ENCODE data around the gene CCDC152. TPM values are rescaled to one million over a fixed set of nuclear protein-coding genes. Genes with fewer than 3 reads are reported as not detected.
"Not testable (repeated sequence)": the region's sequence is repeated elsewhere in the genome, so short reads cannot be mapped to it uniquely, and the experiment has no call there.

The CCDC152 gene
- total RNA-seq, 1 donor from 2014 or later = 1.1 TPM

DNA sequence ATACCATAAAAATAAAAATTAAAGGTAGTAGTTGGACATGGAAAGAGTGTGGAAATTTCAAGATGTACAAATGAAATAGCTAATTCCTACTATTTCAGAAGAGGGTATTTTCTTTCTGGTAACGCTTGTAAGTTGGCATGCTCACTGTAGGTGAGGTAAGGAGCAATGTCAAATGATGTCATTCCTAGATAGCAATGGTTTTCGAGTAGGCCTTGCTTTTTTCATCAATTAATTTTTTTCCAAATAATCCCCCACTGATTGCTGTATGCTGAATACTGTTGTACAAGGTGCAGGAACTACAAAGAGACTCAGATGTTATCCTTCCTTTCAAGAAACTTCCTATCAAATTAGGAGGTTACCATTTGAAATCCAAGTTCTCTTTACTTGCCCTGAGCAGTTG is 56.0 kb downstream of the CCDC152 start:
- DNase-seq (ENCODE audit: low read depth) = no peak

DNA sequence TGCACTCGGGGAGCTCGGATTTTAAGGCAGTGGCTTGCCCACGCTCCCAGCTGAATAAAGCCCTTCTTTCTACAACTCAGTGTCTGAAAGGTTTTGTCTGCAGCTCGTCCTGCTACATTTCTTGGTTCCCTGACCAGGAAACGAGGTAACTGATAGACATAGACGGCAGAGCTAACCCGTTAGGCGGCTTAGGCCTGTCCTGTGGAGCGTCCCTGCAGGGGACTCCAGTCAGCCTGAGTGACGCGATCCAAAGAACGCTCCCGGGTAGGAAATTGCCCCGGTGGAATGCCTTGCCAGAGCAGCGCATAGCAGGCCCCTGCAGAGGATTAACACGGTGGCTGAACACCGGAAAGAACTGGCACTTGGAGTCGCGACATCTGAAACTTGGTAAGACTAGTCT is 56.9 kb downstream of the CCDC152 start:
- DNase-seq (ENCODE audit: low read depth) = peak; percentile 15

DNA sequence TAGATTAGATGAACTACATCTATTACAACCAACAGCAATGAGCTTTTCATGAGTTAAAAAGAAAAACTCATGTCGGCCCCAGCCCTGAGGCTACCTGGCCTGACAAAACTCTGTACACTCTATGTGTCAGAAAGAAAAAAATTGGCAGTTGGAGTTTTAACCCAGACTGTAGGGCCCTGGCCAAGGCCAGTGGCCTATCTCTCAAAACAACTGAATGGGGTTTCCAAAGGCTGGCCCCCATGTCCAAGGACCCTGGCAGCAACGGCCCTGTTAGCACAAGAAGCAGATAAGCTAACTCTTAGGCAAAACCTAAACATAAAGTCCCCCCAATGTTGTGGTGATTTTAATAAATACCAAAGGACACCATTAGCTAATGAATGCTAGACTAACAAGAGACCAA is 59.9 kb downstream of the CCDC152 start:
- not testable (repeated sequence) for DNase-seq (ENCODE audit: low read depth)

DNA sequence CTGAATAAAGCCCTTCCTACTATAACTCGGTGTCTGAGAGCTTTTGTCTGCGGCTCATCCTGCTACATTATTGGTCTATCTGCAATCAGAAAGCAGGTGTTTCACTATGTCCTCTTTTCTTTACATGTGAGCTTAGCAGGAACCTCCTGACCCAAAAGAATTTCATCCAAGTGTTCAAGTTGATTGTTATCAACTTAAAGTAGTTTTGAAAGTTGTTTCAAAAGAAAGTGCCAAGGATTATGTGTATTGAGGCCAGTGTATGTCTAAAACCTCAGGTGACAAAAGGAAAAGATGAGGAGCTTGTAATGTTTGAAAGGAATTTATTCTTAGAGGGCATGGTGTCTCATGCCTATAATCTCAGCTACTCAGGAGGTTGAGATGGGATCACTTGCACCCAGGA is 63.1 kb downstream of the CCDC152 start:
- DNase-seq (ENCODE audit: low read depth) = no peak

DNA sequence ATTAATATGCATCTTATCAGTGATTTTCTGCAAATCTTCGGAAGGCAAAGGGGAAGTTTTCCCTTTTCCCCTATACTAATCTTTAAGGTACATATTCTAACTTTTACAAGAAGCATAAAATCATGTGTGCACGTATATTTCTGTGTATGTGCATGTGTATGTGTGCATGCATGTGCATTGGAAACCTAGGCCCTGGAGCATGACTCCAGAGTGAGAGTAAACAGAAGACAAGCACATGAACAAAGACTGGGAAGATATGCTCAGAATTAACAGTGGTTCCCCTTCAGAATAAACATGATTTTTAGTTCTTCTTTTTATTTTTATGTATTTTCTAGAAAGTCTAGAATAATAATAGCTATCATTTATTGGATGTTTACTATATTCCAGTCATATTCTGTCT is 65.9 kb downstream of the CCDC152 start:
- no peak for DNase-seq (ENCODE audit: low read depth)

DNA sequence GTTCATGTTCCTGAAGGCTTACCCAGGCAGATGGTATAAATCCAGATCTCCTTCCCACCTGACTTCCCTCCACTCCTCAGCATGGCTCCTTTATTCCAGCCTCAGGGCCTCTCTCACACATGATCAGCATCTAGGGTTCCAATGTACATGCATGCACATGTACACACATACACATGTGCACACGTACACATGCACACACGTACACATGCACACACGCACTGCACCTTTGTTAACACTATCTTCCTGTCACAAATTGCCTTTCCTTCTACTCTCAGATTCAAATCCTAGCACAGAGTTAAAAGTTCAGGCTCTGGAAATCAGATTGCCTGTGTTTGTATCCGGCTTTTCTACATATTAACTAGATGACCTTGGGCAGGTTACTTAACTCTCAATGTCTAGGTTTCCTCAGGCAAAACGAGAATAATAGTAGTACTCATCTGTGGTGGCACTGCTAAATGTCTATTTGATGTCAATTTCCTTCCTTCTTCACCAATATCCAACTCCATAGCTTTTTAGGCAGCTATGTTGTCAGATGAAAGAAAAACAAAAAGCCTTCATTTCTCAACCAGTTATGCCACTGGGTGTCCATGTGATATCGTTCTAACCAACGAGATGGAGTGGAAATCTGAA is 67.8 kb downstream of the CCDC152 start:
- peak; percentile 53 for DNase-seq (ENCODE audit: low read depth)

DNA sequence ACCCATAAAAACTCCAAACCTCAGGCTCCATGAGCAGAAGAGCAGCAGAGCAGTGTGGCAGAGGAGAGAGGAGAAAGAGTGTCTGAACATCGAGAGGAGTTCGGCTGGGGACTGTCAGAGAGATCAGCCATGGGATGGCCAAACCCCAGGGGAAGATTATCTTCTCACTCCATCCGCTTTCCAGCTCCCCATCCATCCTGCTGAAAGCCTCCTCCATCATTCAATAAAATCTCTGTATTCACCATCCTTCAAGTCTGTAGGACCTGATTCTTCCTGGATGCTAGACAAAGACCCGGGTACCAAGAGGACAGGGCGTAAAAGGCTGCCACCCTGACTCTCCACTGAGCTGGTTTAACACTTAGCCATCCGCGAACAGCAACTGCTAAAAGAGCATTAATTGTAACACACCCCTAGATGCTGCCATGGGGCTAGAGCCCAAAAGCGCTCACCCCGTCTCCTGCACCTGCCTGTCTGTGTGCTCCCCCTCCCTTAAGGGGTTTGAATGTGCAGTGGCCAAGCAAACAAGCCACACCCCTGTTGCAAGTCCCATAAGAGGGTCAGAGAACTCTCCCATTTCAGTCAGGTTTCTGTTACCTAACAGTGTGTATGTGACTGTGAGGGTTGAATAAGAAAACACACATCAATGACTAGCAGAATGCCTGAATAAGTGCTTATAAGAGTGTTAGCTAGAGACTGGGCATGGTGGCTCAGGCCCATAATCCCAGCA is 69.0 kb downstream of the CCDC152 start:
- no peak for DNase-seq (ENCODE audit: low read depth)

DNA sequence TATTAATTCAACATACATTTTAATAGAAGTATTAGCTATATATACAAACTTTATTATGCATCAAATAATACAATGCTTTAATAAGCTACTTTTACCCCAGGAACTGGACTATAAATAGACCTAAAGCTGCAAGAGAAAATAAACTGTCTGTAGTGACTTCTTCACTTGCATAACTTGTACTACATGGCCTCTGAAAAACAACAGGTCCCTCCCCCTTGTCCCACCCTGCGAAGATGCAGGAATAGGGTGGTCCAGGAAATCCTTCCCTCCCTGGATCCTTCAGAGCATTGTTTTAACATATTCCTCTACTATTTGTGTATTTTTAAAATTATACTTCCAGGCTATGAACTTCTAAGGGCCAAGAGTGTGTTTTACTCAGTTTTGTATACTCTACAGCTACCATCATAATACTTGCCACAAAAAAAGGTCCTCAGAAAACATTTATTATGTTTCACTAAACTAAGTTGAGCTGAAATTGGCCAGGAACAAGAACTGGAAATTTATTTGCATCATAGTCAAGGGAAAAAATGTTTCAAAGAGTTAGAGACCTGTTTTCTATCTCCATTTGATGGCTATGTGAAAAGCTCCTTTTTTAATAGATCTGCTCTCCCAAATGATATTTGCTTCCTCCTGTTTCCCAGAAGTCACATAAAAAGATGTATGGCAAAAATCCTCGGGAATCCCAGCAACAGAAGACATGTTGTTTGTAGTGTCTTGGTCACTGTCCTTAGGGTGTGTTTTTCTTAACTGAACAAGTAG is 70.3 kb downstream of the CCDC152 start:
- DNase-seq (ENCODE audit: low read depth) = no peak

DNA sequence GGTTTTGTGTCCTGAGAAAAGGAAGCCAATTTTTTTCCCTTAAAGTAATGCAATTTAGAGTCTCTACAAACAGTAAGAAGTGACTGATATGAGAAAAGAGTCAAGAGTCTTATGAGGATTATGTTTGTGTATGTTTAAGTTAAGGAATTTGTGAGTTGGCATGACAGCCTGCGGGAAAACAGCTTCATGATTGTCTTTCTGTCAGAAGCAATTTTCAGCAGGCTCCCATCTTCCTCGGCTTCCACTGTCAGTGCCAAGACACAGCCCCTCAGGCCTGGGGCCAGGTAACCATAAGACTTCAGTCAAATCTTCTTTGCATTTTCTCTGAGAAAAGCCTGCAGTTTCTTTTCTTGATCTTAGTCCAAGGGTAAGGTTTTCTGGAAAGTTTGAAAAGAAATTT is 72.1 kb downstream of the CCDC152 start:
- DNase-seq (ENCODE audit: low read depth) = no peak

DNA sequence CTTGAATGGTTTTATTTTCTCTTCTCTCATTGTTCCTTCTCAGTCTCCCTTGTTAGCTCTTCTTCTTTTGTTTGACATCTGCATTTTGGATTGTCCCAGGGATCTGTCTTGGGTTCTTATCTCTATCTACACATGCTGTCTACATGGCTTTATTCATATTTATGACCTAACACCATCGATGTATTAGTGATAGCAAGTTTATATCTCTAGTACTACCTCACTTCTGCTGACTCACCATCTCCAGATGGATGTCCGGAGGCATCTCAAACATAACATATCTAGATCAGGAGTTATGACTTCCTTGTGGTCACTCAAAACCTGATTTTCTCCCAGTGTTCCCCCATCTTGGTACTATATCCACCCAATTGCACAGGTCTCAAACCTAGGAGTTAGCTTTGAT is 74.3 kb downstream of the CCDC152 start:
- no peak for DNase-seq (ENCODE audit: low read depth)

DNA sequence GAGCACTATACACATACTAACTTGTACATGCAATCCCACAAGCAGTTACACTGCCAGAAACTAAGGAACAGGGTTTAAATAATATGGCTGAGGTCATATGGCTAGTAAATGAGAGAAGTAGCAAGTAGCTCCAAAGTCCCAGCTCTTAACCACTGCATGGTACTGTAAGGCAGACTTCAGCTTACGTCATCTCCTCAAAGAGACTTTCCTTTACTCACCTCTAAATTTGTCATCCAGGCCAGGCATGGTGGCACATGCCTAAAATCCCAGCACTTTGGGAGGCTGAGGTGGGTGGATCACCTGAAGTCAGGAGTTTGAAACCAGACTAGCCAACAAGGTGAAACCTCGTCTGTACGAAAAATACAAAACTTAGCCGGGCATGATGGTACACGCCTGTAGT is 75.4 kb downstream of the CCDC152 start:
- DNase-seq (ENCODE audit: low read depth) = no peak

DNA sequence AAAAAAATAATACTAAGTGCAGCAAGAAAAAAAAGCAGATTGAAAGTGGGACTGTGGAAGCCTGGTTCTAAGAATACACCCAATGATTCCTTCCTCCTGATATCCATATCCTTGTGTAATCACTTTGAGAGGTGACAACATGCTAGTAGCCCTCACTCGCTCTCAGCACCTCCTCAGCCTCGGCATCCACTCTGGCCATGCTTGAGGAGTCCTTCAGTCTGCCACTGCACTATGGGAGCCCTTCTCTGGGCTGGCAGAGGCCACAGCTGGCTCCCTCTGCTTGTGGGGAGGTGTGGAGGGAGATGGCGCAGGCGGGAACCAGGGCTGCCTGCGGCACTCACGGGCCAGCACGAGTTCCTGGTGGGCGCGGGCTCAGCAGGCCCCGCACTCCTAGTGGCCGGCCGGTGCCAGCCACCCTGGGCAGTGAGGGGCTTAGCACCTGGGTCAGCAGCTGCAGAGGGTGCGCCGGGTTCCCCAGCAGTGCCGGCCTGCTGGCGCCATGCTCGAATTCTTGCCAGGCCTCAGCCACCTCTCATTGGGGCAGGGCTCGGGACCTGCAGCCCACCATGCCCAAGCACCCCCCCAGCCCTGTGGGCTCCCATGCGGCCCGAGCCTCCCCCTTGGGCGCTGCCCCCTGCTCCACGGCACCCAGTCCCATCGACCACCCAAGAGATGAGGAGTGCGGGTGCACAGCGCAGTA is 79.6 kb downstream of the CCDC152 start:
- no peak for DNase-seq (ENCODE audit: low read depth)

DNA sequence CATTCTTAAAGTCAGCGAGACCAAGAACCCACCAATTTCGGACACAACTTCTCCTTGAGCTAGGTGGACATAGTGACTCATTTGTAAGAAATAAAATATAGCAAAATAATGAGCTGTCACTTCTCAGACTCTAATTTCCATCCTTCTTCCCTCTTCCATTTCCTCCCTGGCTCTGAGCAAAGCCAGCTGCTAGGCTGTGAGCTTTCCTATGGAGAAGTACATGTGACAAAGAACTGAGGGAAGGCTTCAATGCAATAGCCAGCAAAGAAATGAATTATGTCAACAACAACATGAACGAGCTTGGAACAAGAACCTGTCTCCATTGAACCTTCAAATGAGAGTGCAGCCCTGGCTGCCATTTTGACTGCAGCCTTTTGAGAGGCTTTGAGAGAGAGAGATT is 81.0 kb downstream of the CCDC152 start:
- DNase-seq (ENCODE audit: low read depth) = no peak

DNA sequence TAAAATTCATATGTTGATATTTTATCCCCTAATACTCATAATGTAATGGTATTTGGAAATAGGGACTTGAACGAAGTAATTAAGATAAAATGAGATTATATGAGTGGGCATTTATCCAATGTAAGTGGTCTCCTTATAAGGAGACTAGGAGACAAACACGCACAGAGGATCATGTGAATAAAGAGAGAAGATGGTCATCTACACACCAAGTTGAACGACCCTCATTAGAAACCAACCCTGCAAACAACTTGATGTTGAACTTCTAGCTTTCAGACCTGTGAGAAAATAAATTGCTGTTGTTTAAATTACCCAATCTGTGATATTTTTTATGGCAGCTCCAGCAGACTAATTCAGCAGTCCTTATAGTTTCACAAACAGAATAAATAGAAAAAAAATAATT is 82.6 kb downstream of the CCDC152 start:
- DNase-seq (ENCODE audit: low read depth) = no peak

DNA sequence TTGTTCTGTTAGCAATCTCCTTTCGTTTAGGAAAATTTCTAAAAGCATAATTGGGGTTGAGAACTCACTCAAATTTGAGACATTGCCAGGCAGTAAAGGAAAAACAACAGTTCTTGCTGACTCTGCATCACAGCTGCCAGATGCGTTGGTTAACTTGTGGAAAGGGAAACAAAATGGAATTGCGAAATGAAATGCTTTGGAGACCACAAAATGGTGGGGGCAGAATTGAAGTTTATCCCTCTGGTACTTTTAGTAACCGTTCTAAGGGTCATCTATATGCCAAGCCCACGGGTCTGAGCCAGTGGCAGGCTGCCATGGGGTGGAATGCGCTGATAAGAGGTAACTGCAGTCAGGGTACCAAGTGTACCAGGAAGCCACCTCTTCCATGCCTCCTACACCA is 83.7 kb downstream of the CCDC152 start:
- peak; percentile 93 for DNase-seq (ENCODE audit: low read depth)

DNA sequence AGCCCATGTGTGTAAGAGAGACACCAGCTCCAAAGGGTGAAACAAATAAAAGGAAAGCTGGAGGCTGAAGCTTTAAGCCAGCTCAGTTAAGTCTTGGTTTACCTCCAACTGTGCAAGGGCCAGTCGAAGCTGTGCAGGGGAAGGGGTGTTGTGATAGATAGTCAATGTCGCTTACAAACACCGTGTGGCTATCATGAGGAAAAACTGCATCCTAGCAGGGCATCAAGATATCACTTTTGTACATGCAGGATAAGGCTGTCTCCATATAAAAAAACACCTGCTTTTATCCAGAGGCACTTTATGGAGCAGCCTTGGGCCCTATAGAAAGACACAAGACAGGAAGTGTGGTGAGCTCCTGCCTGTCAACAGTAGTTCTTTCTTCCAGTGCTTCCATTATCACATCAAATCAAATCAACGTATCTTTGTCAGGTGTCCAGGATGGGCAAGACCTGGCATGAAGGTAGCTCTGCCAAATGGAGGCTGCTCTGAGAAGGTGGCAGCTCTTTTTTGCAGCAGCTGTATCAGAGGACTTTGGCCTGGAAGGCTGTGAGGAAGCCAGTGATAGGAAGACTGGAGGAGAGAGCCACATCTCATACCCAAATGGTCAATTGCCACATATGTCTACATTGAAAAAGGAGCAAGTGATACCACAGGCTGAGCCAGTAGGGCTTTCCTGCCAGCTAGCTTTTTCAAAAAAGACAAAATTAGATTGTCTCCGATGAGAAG is 84.4 kb downstream of the CCDC152 start:
- no peak for DNase-seq (ENCODE audit: low read depth)

DNA sequence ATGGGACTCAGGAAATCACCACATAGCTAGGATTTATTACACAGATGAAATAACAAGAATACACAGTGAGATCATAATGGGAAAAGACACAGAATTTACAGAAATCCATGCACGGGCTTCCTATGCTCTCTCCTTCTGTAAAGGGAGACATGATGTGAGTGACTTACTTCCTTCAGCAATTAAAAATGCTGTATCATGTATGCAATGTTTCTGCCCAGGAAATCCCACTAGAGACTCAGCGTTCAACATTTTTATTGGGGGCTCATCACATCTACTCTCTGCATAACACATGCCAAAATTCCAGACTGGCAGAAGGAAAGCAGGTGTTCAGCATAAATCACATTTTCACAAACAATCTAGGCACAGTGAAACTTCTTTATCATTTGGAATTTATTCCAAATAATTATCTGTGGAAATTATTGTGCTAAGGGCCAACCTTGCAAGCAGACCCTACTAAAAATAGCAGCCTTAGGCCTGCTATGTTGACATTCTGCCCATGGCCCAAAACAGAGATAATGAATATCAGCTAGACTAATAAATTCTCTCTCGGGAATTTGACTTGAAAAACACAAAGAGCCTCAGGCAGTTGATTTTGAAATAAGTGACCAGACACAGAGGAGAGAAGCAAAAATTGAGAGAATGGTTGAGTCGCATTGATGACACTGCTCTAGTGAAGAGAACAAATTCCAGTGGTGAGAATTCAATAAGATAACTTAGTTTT is 86.5 kb downstream of the CCDC152 start:
- DNase-seq (ENCODE audit: low read depth) = peak; percentile 26

DNA sequence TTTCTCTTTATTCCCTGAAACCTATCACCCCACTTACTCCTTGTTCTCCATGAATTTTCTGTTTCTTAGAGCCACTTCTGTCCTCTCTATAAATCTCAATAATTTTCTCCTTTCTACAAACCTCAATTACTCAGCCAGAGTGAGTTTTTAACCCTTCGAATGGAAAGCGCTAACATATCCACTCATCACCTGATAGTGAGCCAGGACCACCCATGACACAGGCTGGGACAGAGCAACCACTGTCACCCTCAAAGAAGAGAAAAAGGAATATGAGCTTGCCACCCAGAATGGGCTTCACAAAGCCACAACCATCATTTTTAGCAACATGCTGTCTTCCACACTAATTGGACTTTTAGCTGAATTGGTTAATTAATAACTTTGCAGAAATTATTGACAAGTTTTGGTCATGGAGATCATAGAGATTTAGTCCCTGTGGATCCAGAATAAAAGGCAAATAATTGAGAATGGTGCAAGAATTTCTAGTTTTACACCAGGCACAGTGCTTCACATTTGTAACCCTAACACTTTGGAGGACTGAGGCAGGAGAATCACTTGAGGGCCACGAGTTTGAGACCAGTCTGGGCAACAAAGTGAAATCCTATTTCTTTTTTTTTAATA is 87.2 kb downstream of the CCDC152 start:
- DNase-seq (ENCODE audit: low read depth) = no peak

DNA sequence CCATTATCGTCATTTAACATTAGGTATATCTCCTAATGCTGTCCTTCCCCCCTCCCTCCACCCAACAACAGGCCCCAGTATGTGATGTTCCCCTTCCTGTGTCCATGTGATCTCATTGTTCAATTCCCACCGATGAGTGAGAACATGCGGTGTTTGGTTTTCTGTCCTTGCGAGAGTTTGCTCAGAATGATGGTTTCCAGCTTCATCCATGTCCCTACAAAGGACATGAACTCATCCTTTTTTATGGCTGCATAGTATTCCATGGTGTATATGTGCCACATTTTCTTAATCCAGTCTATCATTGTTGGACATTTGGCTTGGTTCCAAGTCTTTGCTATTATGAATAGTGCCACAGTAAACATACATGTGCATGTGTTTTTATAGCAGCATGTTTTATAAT is 87.8 kb downstream of the CCDC152 start:
- DNase-seq (ENCODE audit: low read depth) = not testable (repeated sequence)

DNA sequence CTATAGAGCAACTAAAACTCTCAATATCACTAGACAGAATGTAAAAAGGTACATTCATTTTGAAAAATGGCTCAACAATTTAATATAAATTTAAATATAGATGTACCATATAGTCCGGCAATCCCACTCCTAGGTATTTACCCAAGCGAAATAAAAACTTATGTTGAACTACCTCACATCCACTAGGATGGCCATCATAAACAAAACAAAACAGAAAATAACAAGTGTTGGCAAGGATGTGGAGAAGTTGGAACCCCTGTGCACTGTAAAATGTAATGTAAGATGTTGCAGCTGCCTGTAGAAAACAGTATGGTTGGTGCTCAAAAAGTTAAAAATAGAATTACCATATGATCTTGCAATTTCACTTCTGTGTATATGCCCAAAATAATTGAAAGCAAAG is 91.9 kb downstream of the CCDC152 start:
- no peak for DNase-seq (ENCODE audit: low read depth)

DNA sequence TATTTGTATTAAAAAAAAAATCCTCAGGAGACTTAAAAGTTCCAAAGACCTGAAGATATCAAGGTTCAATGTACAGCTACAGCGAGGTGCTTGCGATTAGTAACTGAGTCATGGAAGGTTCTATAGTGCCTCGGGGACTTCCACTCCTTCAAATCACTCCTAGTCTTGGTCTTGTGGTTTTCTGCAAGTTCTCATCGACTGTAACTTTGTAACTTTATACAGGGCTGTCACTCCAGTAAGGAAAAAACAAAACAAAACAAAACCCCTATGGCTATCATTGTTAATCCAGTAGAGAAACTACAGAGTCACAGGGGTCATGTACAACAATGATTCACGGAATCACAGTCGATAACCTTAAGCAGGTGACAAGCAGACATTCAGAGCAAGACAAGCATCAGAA is 94.9 kb downstream of the CCDC152 start:
- peak; percentile 84 for DNase-seq (ENCODE audit: low read depth)

Measured in renal cortical epithelial cell (primary cell).